H1 (cell line): Measurements from ENCODE around the gene CRISPLD2. TPM values are rescaled to one million over a fixed set of nuclear protein-coding genes. Genes with fewer than 3 reads are reported as not detected.

Experiments used
- BRCA1 ChIP-seq: IDR thresholded peaks from 2 replicates; pipeline ENCODE4 v1.6.1; 2012; ENCODE audit warnings: low read depth, low read length, improper control_type of control experiment
- CBX8 ChIP-seq: fragments of 300-800, 300-1000 bp; sonication (generic); IDR thresholded peaks from 2 replicates; pipeline ENCODE4 v1.7.1; 2016; ENCODE audit warnings: low read depth, low read length, borderline replicate concordance
- CEBPB ChIP-seq: IDR thresholded peaks from 2 replicates; pipeline ENCODE4 v1.6.1; 2012; ENCODE audit warnings: low read depth, low read length
- polyA plus RNA-seq, 7 experiments: library from polyadenylated mRNA; depleted of rRNA in 3 of 7; stranded (reverse) in 5 of 7; unstranded in 2 of 7; fragments of >200 nt in 5 of 7; fragments of 200-250 nt in 2 of 7; gene quantifications; 1 replicate in 5 of 7; 2 replicates in 1 of 7; 4 replicates in 1 of 7; pipeline versions ENCODE4 v1.2.1 to v1.2.3, GENCODE V29; 2011 to 2013; ENCODE audit warnings: missing spikeins in 2 of 7, mixed read lengths in 2 of 7
- total RNA-seq: library from RNA; stranded (reverse); fragmentation: NEBNext Ultra II Directional; extraction: Animal tissue kit (Norgen Biotek cat#: 25700); gene quantifications from 2 replicates; pipeline ENCODE4 v1.2.1, GENCODE V29; 2021

Gene CRISPLD2
- total and polyA plus RNA-seq, 2 of the 8 experiments (the other 6 are each of a cell fraction or from before 2014, with no cell fraction given) = 2.7 to 5.1 TPM

DNA sequence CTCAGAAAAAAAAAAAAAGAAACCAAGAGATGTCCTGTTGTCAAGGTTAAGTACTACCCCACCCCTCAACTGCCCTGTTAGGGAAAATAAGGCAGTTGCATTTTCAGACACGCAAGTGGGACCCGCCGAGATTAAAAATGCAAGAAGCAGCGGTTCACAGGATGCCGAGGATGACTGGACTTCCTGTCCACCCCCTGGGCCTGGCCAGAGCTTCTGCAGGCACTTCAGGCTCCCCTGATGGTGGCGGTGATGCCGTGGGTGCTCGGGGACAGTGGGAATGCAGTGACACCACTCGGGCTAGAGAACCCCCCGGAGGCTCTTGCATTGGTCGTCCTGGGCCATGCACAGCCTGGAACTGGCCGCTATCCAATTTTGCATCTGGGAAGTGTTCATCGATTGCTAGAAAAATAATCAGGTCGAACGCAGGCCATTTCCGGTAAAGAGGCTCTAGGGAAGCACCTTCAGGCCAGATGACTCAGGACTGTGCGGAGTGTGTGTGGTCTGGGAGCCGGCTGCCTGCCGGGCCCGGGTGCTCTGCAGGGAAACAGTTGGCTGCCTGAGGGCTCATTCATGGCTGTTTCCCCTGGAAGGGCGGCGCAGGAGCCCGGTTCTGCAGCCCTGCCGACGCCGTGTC lies 13.4 kb upstream of the CRISPLD2 start (continued):
- TF ChIP-seq BRCA1 (no peak), CBX8 (no peak), CEBPB (no peak)
